ENCODE results near the gene TLR1. TPM values are rescaled to one million over a fixed set of nuclear protein-coding genes. Genes with fewer than 3 reads are reported as not detected.

Gene TLR1
- total RNA-seq, 4 donors from 2014 or later, result 15.7 to 29.7 (median 22.8) TPM

GRCh38 chr4:38787693-38788092 is 16.9 kb downstream of the TLR1 start:
- peaks cover 0 to 3% (median 0%) of the 10 kb centered on the region in 4 donors for H3K9me3 ChIP-seq
- H3K4me3 ChIP-seq, result no peak overlapping the region
- no peak for TF ChIP-seq POLR2A (IDR thresholded peaks at IDR 0.05)
- TF ChIP-seq, protein P1, sequence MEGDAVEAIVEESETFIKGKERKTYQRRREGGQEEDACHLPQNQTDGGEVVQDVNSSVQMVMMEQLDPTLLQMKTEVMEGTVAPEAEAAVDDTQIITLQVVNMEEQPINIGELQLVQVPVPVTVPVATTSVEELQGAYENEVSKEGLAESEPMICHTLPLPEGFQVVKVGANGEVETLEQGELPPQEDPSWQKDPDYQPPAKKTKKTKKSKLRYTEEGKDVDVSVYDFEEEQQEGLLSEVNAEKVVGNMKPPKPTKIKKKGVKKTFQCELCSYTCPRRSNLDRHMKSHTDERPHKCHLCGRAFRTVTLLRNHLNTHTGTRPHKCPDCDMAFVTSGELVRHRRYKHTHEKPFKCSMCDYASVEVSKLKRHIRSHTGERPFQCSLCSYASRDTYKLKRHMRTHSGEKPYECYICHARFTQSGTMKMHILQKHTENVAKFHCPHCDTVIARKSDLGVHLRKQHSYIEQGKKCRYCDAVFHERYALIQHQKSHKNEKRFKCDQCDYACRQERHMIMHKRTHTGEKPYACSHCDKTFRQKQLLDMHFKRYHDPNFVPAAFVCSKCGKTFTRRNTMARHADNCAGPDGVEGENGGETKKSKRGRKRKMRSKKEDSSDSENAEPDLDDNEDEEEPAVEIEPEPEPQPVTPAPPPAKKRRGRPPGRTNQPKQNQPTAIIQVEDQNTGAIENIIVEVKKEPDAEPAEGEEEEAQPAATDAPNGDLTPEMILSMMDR (IDR thresholded peaks at IDR 0.05), result no peak
- TF ChIP-seq EP300 (IDR thresholded peaks at IDR 0.05), result no peak
- DNase-seq (ENCODE audit: low spot score in 2 of 2), result no peak
- H3K27me3 ChIP-seq, result no peaks in the 10 kb centered on the region
- no peak overlapping the region for H3K27ac ChIP-seq
- peaks cover 0 to 6% (median 0%) of the 10 kb centered on the region in 4 donors for H3K4me1 ChIP-seq
- WGBS, 2 donors, result 80% methylated on average over 4 of the region's 4 CpGs
- peaks cover 0 to 4% (median 0%) of the 10 kb centered on the region in 3 donors for H3K36me3 ChIP-seq

DNA sequence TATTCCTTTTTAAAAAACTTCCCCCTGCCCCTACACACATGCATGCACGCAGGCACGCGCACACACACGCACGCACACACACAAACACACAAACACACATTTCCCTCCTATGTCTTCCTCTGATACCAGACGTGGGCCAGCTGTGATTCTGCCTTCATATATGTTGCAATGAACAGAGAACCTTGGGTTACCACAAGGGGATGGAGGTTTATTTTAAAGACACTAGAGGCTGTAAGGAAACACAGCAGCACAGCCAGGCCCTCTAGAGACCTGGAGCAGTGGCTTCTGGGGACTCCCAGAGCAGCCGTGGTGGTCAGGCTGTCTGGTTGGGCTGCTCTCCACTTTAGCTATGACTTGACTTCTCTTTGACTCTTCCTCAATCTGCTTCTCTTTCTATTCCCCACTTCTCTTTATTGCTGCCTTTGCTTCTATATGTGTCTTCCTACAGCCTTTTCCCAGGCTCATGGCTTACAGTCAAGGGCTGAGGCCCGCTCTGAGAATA is 18.6 kb downstream of the TLR1 start:
- H3K27me3 ChIP-seq, result no peaks in the 10 kb centered on the region
- no peak overlapping the region for H3K4me3 ChIP-seq
- peak in 1 of 2 donors; percentile 47 for TF ChIP-seq EP300 (IDR thresholded peaks at IDR 0.05)
- TF ChIP-seq, protein P1 (IDR thresholded peaks at IDR 0.05), result no peak
- H3K4me1 ChIP-seq, result peaks cover 0 to 8% (median 0%) of the 10 kb centered on the region in 4 donors
- H3K27ac ChIP-seq, result peak overlapping the region in 1 of 4 donors; percentile 39
- 77 to 87% methylated on average over 8 of the region's 8 CpGs for whole genome bisulfite sequencing, 2 donors
- peaks cover 0 to 3% (median 0%) of the 10 kb centered on the region in 4 donors for H3K9me3 ChIP-seq
- no peak for DNase-seq (ENCODE audit: low spot score in 2 of 2)
- H3K36me3 ChIP-seq, result peaks cover 0 to 4% (median 0%) of the 10 kb centered on the region in 3 donors

DNA sequence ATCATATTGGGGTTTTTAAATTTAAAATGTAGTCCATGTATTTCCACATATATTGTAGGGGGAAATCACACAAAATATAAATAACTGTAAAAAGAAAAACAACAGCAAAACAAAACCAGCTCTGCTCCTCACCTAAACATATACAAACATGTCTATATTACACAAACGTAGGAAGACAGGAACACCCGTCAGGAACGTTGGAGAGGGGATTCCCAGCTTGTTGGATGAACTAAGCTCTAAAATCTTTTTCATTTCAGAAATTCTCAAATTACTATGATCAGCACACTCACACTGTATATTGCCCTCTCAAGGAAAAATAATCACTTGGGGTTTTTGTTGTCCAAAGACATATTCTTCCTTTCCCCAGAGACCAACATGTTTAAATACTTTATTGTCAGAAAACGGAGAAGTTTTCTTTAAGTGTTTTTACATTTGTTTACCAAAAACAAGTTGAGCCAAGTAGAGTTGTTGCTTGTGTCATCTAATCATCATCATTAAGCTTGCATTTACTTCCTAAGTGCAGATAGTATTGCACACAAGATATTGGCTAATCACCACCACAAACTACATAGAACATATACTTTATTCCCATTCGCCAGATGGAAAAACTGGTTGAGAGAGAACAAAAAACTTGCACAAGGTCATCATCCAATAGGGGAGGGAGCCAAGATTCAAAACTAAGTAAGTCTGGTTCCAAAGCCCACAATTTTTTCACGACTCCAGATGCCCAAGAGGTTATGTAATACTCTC is 19.4 kb downstream of the TLR1 start:
- Histone ChIP-seq H3K4me1 (peaks cover 0 to 8% (median 0%) of the 10 kb centered on the region in 4 donors), H3K27me3 (no peaks in the 10 kb centered on the region), H3K4me3 (no peak overlapping the region), H3K36me3 (peaks cover 0 to 3% (median 0%) of the 10 kb centered on the region in 3 donors), H3K27ac (peak overlapping the region in 1 of 4 donors; percentile 39), H3K9me3 (peaks cover 0 to 3% (median 0%) of the 10 kb centered on the region in 4 donors)
- 58 to 62% methylated on average over 6 of the region's 6 CpGs for WGBS, 2 donors
- TF ChIP-seq EP300 (IDR thresholded peaks at IDR 0.05), result no peak
- no peak for TF ChIP-seq POLR2A (IDR thresholded peaks at IDR 0.05)
- TF ChIP-seq, protein P1 (IDR thresholded peaks at IDR 0.05), result no peak
- DNase-seq (ENCODE audit: low spot score in 2 of 2), result no peak

- TF ChIP-seq POLR2A (IDR thresholded peaks at IDR 0.05) (no peak), EP300 (IDR thresholded peaks at IDR 0.05) (no peak)
- TF ChIP-seq, protein P1 (IDR thresholded peaks at IDR 0.05), result no peak
- H3K4me3 ChIP-seq, result no peak overlapping the region
- no peak for DNase-seq (ENCODE audit: low spot score in 2 of 2)
- WGBS, 2 donors, result 88 to 96% methylated on average over 4 of the region's 4 CpGs
- H3K9me3 ChIP-seq, result no peaks in the 10 kb centered on the region
- H3K27me3 ChIP-seq, result no peaks in the 10 kb centered on the region
- H3K4me1 ChIP-seq, result peaks cover 0 to 8% (median 0%) of the 10 kb centered on the region in 4 donors
- no peaks in the 10 kb centered on the region for H3K36me3 ChIP-seq
- H3K27ac ChIP-seq, result no peak overlapping the region
Measured at GRCh38 chr4:38784141-38784540, 20.4 kb downstream of the TLR1 start.

GRCh38 chr4:38783109-38783460 is 21.5 kb downstream of the TLR1 start:
- no peaks in the 10 kb centered on the region for H3K36me3 ChIP-seq
- H3K4me3 ChIP-seq, result no peak overlapping the region
- no peak for TF ChIP-seq EP300 (IDR thresholded peaks at IDR 0.05)
- no peak for TF ChIP-seq POLR2A (IDR thresholded peaks at IDR 0.05)
- TF ChIP-seq, protein P1 (IDR thresholded peaks at IDR 0.05), result no peak
- H3K27me3 ChIP-seq, result no peaks in the 10 kb centered on the region
- 80 to 85% methylated on average over 8 of the region's 8 CpGs for WGBS, 2 donors
- H3K4me1 ChIP-seq, result peaks cover 0 to 8% (median 0%) of the 10 kb centered on the region in 4 donors
- DNase-seq (ENCODE audit: low spot score in 2 of 2), result no peak
- no peaks in the 10 kb centered on the region for H3K9me3 ChIP-seq
- no peak overlapping the region for H3K27ac ChIP-seq

All from tibial nerve (tissue), 4 donors.